Astrocyte (in vitro differentiated cells and primary cell): ENCODE data around the gene PPP1R7. TPM values are rescaled to one million over a fixed set of nuclear protein-coding genes. Genes with fewer than 3 reads are reported as not detected.

ENCODE experiments used
- DNase-seq: peaks from one replicate; pipeline ENCODE4 v3.0.0-alpha.2; 2010; ENCODE audit warnings: low read depth
- FAIRE-seq: peaks from 2 replicates; lab custom pipeline; 2011; peaks lifted over from hg19 to GRCh38; lab: Jason Lieb, UNC
- H2AFZ ChIP-seq: 2 replicates; pipeline ENCODE4 v1.6.0; 2012; ENCODE audit warnings: low read depth, low read length, inconsistent platforms
- H3K27ac ChIP-seq: 2 replicates; pipeline ENCODE4 v1.5.1; 2011; ENCODE audit warnings: low read depth, low read length, inconsistent platforms
- H3K27me3 ChIP-seq: 2 replicates; pipeline ENCODE4 v1.6.0; 2011; ENCODE audit warnings: low read length, inconsistent platforms; ENCODE audit not compliant: insufficient read depth
- H3K36me3 ChIP-seq: 2 replicates; pipeline ENCODE4 v1.5.1; 2011; ENCODE audit warnings: low read length, inconsistent platforms; ENCODE audit not compliant: insufficient read depth
- H3K4me1 ChIP-seq: 2 replicates; pipeline ENCODE4 v1.5.1; 2011; ENCODE audit warnings: low read length, inconsistent platforms; ENCODE audit not compliant: insufficient read depth
- H3K4me2 ChIP-seq: 2 replicates; pipeline ENCODE4 v1.6.0; 2012; ENCODE audit warnings: low read length, inconsistent platforms
- H3K4me3 ChIP-seq: 2 replicates; pipeline ENCODE4 v1.5.1; 2011; ENCODE audit warnings: low read depth, mild to moderate bottlenecking, low read length, inconsistent platforms; ENCODE audit not compliant: insufficient read depth
- H3K79me2 ChIP-seq: 2 replicates; pipeline ENCODE4 v1.6.0; 2012; ENCODE audit warnings: mild to moderate bottlenecking, low read length, inconsistent platforms; ENCODE audit not compliant: insufficient read depth
- H3K9ac ChIP-seq: 2 replicates; pipeline ENCODE4 v1.6.0; 2012; ENCODE audit warnings: mild to moderate bottlenecking, low read length, inconsistent platforms
- H3K9me3 ChIP-seq: 2 replicates; pipeline ENCODE4 v1.5.1; 2012; ENCODE audit warnings: low read depth, mild to moderate bottlenecking, low read length, inconsistent platforms; ENCODE audit not compliant: insufficient read depth
- H4K20me1 ChIP-seq: 2 replicates; pipeline ENCODE4 v1.6.0; 2012; ENCODE audit warnings: low read length, inconsistent platforms; ENCODE audit not compliant: insufficient read depth
- H3K27ac Mint-ChIP-seq: one replicate; pipeline ENCODE4 v1.8.0; 2021; ENCODE audit warnings: mild to moderate bottlenecking, mixed read lengths; ENCODE audit not compliant: unreplicated experiment
- H3K27me3 Mint-ChIP-seq: one replicate; pipeline ENCODE4 v1.8.0; 2021; ENCODE audit warnings: low read depth, mixed read lengths; ENCODE audit not compliant: unreplicated experiment
- H3K36me3 Mint-ChIP-seq: one replicate; pipeline ENCODE4 v1.8.0; 2021; ENCODE audit warnings: low read depth, mixed read lengths; ENCODE audit not compliant: unreplicated experiment
- H3K4me1 Mint-ChIP-seq: one replicate; pipeline ENCODE4 v1.8.0; 2021; ENCODE audit warnings: low read depth, mixed read lengths; ENCODE audit not compliant: unreplicated experiment
- H3K4me3 Mint-ChIP-seq: one replicate; pipeline ENCODE4 v1.8.0; 2021; ENCODE audit warnings: mild to moderate bottlenecking, moderate library complexity, mixed read lengths; ENCODE audit not compliant: unreplicated experiment
- H3K9me3 Mint-ChIP-seq: one replicate; pipeline ENCODE4 v1.8.0; 2021; ENCODE audit warnings: mild to moderate bottlenecking, mixed read lengths; ENCODE audit not compliant: unreplicated experiment
- EZH2 ChIP-seq: IDR thresholded peaks from 2 replicates; pipeline ENCODE4 v1.6.1; 2012; ENCODE audit warnings: mild to moderate bottlenecking, low read length, inconsistent platforms; ENCODE audit not compliant: insufficient read depth
- total RNA-seq: library from RNA; stranded (reverse); gene quantifications from 2 replicates; pipeline ENCODE4 v1.2.1, GENCODE V29; 2021
- TF ChIP-seq, protein P1 (sequence below): IDR thresholded peaks from 2 replicates; pipeline ENCODE4 v1.5.1; 2011; ENCODE audit warnings: low read depth, mild to moderate bottlenecking, inconsistent platforms, low read length, moderate library complexity; ENCODE audit not compliant: insufficient read depth

Gene PPP1R7
- total RNA-seq, 1 donor from 2014 or later = 53.4 TPM

DNA sequence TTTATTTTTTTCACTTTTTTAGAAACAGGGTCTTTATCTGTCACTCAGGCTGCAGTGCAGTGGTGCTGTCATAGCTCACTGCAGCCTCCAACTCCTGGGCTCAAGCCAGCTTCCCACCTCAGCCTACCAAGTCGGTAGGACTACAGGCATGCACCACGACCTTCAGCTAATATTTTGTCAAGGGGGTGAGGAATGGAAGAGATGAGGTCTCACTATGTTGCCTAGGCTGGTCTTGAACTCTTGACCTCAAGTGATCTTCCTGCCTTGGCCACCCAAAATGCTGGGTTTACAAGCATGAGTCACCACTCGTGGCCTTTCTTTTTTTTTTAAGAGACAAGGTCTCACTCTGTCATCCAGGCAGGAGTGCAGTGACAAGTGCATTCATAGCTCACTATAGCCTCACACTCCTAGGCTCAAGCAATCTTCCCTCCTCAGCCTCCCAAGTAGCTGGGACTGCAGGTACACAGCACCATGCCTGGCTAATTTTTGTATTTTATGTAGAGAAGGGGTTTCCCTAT lies 13.4 kb downstream of the PPP1R7 start:
- Histone ChIP-seq H3K9ac (no peak overlapping the region), H3K4me1 (peaks cover 13% of the 10 kb centered on the region), H3K4me3 (no peak overlapping the region), H3K27me3 (no peaks in the 10 kb centered on the region), H3K9me3 (no peaks in the 10 kb centered on the region), H3K27ac (no peak overlapping the region), H3K36me3 (peaks cover 16% of the 10 kb centered on the region), H3K79me2 (no peaks in the 10 kb centered on the region), H3K4me2 (no peak overlapping the region), H4K20me1 (peaks cover 17% of the 10 kb centered on the region), H2AFZ (no peak overlapping the region)
- DNase-seq (no peak), FAIRE-seq (no peak)
- Mint-ChIP-seq H3K36me3 (peaks cover 26% of the 10 kb centered on the region), H3K27ac (no peak overlapping the region), H3K4me1 (peaks cover 10% of the 10 kb centered on the region), H3K27me3 (no peaks in the 10 kb centered on the region), H3K4me3 (no peak overlapping the region), H3K9me3 (no peaks in the 10 kb centered on the region)
- TF ChIP-seq, protein P1, sequence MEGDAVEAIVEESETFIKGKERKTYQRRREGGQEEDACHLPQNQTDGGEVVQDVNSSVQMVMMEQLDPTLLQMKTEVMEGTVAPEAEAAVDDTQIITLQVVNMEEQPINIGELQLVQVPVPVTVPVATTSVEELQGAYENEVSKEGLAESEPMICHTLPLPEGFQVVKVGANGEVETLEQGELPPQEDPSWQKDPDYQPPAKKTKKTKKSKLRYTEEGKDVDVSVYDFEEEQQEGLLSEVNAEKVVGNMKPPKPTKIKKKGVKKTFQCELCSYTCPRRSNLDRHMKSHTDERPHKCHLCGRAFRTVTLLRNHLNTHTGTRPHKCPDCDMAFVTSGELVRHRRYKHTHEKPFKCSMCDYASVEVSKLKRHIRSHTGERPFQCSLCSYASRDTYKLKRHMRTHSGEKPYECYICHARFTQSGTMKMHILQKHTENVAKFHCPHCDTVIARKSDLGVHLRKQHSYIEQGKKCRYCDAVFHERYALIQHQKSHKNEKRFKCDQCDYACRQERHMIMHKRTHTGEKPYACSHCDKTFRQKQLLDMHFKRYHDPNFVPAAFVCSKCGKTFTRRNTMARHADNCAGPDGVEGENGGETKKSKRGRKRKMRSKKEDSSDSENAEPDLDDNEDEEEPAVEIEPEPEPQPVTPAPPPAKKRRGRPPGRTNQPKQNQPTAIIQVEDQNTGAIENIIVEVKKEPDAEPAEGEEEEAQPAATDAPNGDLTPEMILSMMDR = no peak
- no peak for TF ChIP-seq EZH2

- Mint-ChIP-seq H3K27me3 (no peaks in the 10 kb centered on the region), H3K4me3 (no peak overlapping the region), H3K9me3 (peaks cover 8% of the 10 kb centered on the region), H3K36me3 (peaks cover 36% of the 10 kb centered on the region), H3K4me1 (no peaks in the 10 kb centered on the region), H3K27ac (no peak overlapping the region)
- Histone ChIP-seq H3K36me3 (peaks cover 31% of the 10 kb centered on the region), H2AFZ (no peak overlapping the region), H3K4me1 (no peaks in the 10 kb centered on the region), H3K4me3 (no peak overlapping the region), H3K4me2 (no peak overlapping the region), H3K79me2 (no peaks in the 10 kb centered on the region), H4K20me1 (no peaks in the 10 kb centered on the region), H3K9ac (no peak overlapping the region), H3K27ac (no peak overlapping the region), H3K27me3 (no peaks in the 10 kb centered on the region), H3K9me3 (peaks cover 3% of the 10 kb centered on the region)
- no peak for TF ChIP-seq EZH2
- TF ChIP-seq, protein P1 = no peak
- DNase-seq (no peak), FAIRE-seq (no peak)
These were observed 18.1 kb downstream of the PPP1R7 start for GRCh38 chr2:241168366-241168765.

GRCh38 chr2:241173557-241173956 lies 23.3 kb downstream of the PPP1R7 start:
- Histone ChIP-seq H4K20me1 (no peaks in the 10 kb centered on the region), H3K36me3 (peaks cover 20% of the 10 kb centered on the region), H3K9me3 (peaks cover 3% of the 10 kb centered on the region), H3K79me2 (no peaks in the 10 kb centered on the region), H2AFZ (no peak overlapping the region), H3K4me3 (no peak overlapping the region), H3K27me3 (no peaks in the 10 kb centered on the region), H3K4me1 (no peaks in the 10 kb centered on the region), H3K27ac (no peak overlapping the region), H3K9ac (no peak overlapping the region), H3K4me2 (no peak overlapping the region)
- Mint-ChIP-seq H3K4me1 (no peaks in the 10 kb centered on the region), H3K27me3 (no peaks in the 10 kb centered on the region), H3K9me3 (peaks cover 8% of the 10 kb centered on the region), H3K36me3 (peaks cover 32% of the 10 kb centered on the region), H3K27ac (no peak overlapping the region), H3K4me3 (no peak overlapping the region)
- TF ChIP-seq, protein P1 = no peak
- TF ChIP-seq EZH2 = no peak
- FAIRE-seq (no peak), DNase-seq (no peak)
